GM13977 (cell line): ENCODE results near the gene RNU7-1.

Experiments
- DNase-seq: peaks from one replicate; pipeline ENCODE4 v3.0.0; 2012; ENCODE audit warnings: low spot score
- in situ Hi-C: fragments of 300-500 bp; cut with MboI; formaldehyde crosslinking; loops from one replicate; pipeline ENCODE4 v1.12.0; 2022; ENCODE audit warnings: low sequenced_read_pairs, low pct_unique_long_range_greater_than_20kb, mixed read lengths, inconsistent platforms; ENCODE audit not compliant: unreplicated experiment
- TF ChIP-seq, protein P1 (sequence below): IDR thresholded peaks from 2 replicates; pipeline ENCODE4 v1.5.1; 2012; ENCODE audit warnings: mild to moderate bottlenecking, control low read depth; ENCODE audit not compliant: insufficient read depth; ENCODE audit errors: extremely low read depth, missing control alignments

Gene RNU7-1

DNA sequence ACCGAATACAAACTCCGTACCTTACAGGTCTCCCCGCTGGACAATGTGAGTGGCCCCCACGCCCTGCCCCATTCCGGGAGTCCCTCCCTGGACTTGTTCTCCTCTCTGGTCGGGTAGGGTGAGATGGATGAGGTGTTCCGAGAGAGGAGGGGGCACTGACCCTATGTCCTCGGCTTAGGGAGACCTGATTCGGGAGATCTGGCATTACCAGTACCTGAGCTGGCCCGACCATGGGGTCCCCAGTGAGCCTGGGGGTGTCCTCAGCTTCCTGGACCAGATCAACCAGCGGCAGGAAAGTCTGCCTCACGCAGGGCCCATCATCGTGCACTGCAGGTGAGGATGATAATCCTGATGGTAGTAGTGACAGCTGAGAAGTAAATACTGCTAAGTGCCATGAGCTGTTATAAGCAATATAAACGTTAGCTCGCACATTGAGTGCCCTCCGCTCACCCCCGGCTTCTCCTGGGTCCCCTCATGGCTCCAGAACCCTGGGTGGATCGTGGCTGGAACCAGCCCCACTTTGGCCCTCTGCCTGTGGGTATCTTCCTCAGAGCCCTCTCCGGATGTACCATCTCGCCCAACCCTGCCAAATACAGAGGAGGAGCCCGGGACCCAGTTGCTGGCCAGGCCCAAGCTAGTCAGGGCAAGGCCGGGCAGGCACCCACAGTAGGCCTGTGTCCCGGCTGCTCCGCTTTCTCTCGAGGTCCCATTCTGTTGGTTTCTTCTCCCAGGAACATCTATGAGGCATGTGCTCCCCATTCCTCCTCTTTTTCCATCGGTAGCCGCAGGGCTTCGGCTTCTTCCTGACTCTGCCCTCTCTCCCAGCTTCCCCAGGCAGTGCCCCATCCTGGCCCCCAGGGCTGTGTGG lies 14.4 kb downstream of the RNU7-1 start:
- TF ChIP-seq, protein P1, sequence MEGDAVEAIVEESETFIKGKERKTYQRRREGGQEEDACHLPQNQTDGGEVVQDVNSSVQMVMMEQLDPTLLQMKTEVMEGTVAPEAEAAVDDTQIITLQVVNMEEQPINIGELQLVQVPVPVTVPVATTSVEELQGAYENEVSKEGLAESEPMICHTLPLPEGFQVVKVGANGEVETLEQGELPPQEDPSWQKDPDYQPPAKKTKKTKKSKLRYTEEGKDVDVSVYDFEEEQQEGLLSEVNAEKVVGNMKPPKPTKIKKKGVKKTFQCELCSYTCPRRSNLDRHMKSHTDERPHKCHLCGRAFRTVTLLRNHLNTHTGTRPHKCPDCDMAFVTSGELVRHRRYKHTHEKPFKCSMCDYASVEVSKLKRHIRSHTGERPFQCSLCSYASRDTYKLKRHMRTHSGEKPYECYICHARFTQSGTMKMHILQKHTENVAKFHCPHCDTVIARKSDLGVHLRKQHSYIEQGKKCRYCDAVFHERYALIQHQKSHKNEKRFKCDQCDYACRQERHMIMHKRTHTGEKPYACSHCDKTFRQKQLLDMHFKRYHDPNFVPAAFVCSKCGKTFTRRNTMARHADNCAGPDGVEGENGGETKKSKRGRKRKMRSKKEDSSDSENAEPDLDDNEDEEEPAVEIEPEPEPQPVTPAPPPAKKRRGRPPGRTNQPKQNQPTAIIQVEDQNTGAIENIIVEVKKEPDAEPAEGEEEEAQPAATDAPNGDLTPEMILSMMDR = no peak
- in situ Hi-C loops = no loop called here
- DNase-seq = no peak

DNA sequence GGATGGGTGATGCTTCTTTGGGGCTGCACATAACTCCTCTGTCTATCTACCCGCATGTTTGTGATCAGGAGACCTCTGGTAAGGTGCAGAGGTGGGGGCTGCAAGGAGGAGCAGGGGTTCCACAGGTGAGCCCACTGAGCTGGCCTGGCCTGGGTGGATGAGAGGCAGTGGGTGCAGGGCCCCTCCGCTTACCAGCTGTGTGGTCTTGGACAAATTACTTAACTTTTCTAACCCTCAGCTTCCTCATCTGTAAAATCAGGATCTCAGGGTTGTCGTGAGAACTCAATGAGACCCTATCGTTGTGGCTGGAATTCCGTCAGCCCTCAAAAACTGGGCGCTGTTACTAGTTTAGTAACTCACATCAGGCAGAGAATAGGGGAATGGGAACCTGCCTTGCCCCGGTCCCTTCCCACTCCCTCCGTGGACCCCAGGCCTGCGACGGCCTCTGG lies 15.0 kb downstream of the RNU7-1 start:
- TF ChIP-seq, protein P1 = no peak
- DNase-seq = no peak
- in situ Hi-C loops = no loop called here

DNA sequence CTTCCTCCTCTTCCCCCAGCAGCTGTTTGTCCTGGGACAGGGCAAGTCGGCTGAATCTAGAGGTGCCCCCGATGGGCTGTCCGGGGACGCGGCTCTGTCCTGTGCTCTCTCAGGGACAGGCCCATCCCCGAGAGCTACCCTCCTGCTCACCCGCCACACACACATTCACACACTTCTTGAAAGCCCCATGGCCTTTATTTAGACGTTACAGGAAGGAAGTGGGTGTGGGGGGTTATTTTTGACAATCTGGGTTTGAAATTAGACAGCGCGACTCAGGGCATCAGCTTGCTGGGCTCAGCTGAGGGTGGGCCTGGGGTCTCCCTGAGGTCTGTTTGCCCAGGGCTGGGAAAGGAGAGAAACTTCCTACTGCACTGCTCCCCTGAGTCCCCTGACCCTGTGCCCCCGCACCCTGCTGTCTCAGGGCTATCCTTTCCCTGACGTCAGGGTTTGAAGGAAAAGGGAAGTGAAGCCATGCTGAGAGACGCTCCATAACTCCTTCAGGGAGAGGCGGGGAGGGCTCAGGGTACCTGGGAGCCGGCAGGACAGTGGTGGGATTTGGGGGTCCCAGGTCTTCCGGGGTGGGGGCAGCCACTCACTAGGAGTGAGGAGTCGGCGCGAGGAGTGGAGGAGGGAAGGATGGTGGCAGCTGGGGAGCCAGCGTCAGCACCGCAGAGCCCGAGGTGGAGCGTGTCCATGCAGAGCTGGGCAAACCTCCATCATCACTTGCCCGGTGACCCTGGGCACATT lies 15.6 kb downstream of the RNU7-1 start:
- in situ Hi-C loops = no loop called here
- peak; percentile 84 for DNase-seq
- TF ChIP-seq, protein P1 = no peak

DNA sequence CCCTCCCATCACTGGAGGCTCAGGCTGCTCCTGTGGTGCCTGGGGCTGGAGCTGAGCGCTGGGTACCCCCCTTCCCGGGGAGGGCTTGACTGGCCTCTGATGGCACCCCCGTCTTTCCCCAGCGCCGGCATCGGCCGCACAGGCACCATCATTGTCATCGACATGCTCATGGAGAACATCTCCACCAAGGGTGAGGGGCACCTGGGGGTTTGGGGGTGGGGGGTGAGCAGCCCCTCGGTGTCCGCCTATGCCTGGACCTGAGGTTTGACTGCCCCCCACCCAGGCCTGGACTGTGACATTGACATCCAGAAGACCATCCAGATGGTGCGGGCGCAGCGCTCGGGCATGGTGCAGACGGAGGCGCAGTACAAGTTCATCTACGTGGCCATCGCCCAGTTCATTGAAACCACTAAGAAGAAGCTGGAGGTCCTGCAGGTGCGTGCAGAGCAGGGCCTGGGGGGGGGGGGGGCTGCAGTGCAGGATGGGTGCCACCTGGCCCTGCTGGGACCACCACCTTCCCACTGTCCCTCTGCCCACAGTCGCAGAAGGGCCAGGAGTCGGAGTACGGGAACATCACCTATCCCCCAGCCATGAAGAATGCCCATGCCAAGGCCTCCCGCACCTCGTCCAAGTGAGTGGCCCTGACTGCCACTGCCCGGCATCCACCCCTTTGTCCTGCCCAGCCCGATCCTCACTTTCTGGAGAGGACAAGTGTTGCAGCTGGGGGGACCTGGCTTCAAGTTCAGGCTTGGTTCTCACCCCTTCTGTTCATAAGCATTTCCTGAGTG lies 16.4 kb downstream of the RNU7-1 start:
- in situ Hi-C loops = no loop called here
- no peak for DNase-seq
- TF ChIP-seq, protein P1 = no peak

DNA sequence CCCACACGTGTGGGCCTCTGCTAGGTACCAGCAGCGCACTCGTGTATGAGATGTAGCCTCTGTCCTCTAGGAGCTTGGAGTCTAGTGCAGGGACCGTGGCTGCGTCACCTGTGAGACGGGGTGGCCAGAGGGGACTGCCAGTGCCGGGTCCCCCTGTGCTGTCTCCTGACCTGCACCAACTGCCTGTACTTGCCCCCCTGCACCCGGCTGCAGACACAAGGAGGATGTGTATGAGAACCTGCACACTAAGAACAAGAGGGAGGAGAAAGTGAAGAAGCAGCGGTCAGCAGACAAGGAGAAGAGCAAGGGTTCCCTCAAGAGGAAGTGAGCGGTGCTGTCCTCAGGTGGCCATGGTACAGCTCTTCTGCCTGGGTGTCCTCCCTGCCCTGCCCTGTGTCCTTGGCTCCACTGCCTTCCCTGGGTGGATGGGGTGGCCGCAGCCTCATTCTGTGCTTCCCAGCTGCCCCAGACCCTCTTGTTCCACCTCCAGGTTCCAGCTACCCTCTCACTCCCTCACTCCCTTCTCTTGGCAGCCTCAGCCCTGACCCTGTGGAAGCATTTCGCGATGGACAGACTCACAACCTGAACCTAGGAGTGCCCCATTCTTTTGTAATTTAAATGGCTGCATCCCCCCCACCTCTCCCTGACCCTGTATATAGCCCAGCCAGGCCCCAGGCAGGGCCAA lies 17.1 kb downstream of the RNU7-1 start:
- in situ Hi-C loops = no loop called here
- DNase-seq = peak; percentile 65
- TF ChIP-seq, protein P1 = peak; percentile 67

DNA sequence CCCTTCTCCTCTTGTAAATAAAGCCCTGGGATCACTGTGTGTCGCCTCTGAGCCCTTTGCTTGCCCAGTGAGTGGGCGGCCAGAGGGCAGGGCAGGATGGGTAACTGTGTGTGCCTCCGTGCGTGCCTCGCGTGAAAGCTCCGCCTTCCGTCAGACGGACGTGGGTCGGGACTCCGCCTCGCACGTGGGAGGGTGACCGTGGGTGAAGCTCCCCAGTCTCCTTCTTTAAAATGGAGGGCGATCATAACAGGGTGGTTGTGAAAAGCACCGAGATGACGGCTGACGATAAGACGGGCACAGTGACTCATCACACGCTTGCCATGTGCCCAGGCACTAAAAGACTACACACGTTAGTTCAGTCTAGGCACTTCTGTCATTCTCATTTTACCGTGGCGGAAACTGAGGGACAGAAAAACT lies 17.7 kb downstream of the RNU7-1 start:
- DNase-seq = peak; percentile 73
- TF ChIP-seq, protein P1 = no peak
- in situ Hi-C loops = no loop called here
